HG02938 (cell line): ENCODE measurements around the gene ANO10.

Source experiments
- ATAC-seq: cut with Tn5 transposase; IDR thresholded peaks from one replicate; pipeline ENCODE4 v1.9.1; 2021; ENCODE audit warnings: mild to moderate bottlenecking, moderate library complexity; ENCODE audit not compliant: unreplicated experiment

Gene ANO10

GRCh38 chr3:43353923-43354670, 267.7 kb downstream of the ANO10 start:
- ATAC-seq = no peak

GRCh38 chr3:43353393-43353792, 268.4 kb downstream of the ANO10 start:
- ATAC-seq = no peak

- no peak for ATAC-seq
These were observed 272.1 kb downstream of the ANO10 start for GRCh38 chr3:43349716-43350115.

- ATAC-seq = no peak
These were observed 272.8 kb downstream of the ANO10 start for GRCh38 chr3:43348852-43349574.

GRCh38 chr3:43348350-43348749, 273.5 kb downstream of the ANO10 start:
- no peak for ATAC-seq

GRCh38 chr3:43347774-43348173, 274.0 kb downstream of the ANO10 start:
- no peak for ATAC-seq

- ATAC-seq = no peak
These were observed 274.6 kb downstream of the ANO10 start for GRCh38 chr3:43346978-43347749.

- ATAC-seq = no peak
These were observed 275.9 kb downstream of the ANO10 start for GRCh38 chr3:43345877-43346276.

- no peak for ATAC-seq
These were observed 276.6 kb downstream of the ANO10 start for GRCh38 chr3:43345246-43345645.

GRCh38 chr3:43344520-43344919, 277.3 kb downstream of the ANO10 start:
- no peak for ATAC-seq

GRCh38 chr3:43343815-43344214, 278.0 kb downstream of the ANO10 start:
- ATAC-seq = no peak

GRCh38 chr3:43343185-43343584, 278.6 kb downstream of the ANO10 start:
- ATAC-seq = no peak

- no peak for ATAC-seq
These were observed 280.0 kb downstream of the ANO10 start for GRCh38 chr3:43341788-43342187.

- ATAC-seq = no peak
These were observed 281.4 kb downstream of the ANO10 start for GRCh38 chr3:43340403-43340802.

- no peak for ATAC-seq
These were observed 283.5 kb downstream of the ANO10 start for GRCh38 chr3:43338295-43338694.

- no peak for ATAC-seq
These were observed 286.0 kb downstream of the ANO10 start for GRCh38 chr3:43335799-43336198.

- no peak for ATAC-seq
These were observed 286.8 kb downstream of the ANO10 start for GRCh38 chr3:43334976-43335375.

- ATAC-seq = no peak
These were observed 290.4 kb downstream of the ANO10 start for GRCh38 chr3:43331381-43331780.

- no peak for ATAC-seq
These were observed 290.8 kb downstream of the ANO10 start for GRCh38 chr3:43330981-43331380.

- ATAC-seq = no peak
These were observed 293.2 kb downstream of the ANO10 start for GRCh38 chr3:43328653-43329052.

GRCh38 chr3:43327582-43327979, 294.2 kb downstream of the ANO10 start:
- ATAC-seq = no peak
